Measurements from ENCODE around the gene RCCD1. TPM values are rescaled to one million over a fixed set of nuclear protein-coding genes. Genes with fewer than 3 reads are reported as not detected.

The RCCD1 gene
- polyA plus RNA-seq, 1 donor from 2014 or later, result 4.5 TPM

- no peaks in the 10 kb centered on the region for H3K36me3 ChIP-seq (ENCODE audit: insufficient read depth, low read length)
- no peak overlapping the region for H3K4me3 ChIP-seq (ENCODE audit: low read length)
- no peak overlapping the region for H3K27ac ChIP-seq (ENCODE audit: low read length)
- no peak overlapping the region for H3K4me2 ChIP-seq (ENCODE audit: low read length)
- no peaks in the 10 kb centered on the region for H3K9me2 ChIP-seq (ENCODE audit: insufficient read depth, low read length)
- H3K9me3 ChIP-seq (ENCODE audit: low read length), result no peaks in the 10 kb centered on the region
- H3K27me3 ChIP-seq (ENCODE audit: insufficient read depth, low read depth, low read length), result no peaks in the 10 kb centered on the region
- H4K20me1 ChIP-seq (ENCODE audit: insufficient read depth), result no peaks in the 10 kb centered on the region
- H3F3A ChIP-seq (ENCODE audit: insufficient read depth, low read length, poor library complexity, severe bottlenecking), result no peaks in the 10 kb centered on the region
- H3K9ac ChIP-seq (ENCODE audit: low read length), result no peak overlapping the region
- no peak overlapping the region for H2AFZ ChIP-seq (ENCODE audit: low read depth, low read length)
- no peak for TF ChIP-seq SMC3 (conservative IDR thresholded peaks at IDR 0.05; ENCODE audit: poor library complexity)
- TF ChIP-seq TAF1 (IDR thresholded peaks at IDR 0.05; ENCODE audit: low read depth), result no peak
- TF ChIP-seq RAD21 (conservative IDR thresholded peaks at IDR 0.05), result no peak
- TF ChIP-seq REST (IDR thresholded peaks at IDR 0.05; ENCODE audit: borderline replicate concordance), result no peak
- TF ChIP-seq POLR2AphosphoS5 (IDR thresholded peaks at IDR 0.05), result no peak
- TF ChIP-seq MXI1 (conservative IDR thresholded peaks at IDR 0.05; ENCODE audit: poor library complexity, severe bottlenecking), result no peak
- no peak for TF ChIP-seq CTCF (IDR thresholded peaks at IDR 0.05; ENCODE audit: poor library complexity, severe bottlenecking)
- TF ChIP-seq EP300 (conservative IDR thresholded peaks at IDR 0.05; ENCODE audit: poor library complexity, severe bottlenecking), result no peak
- no peak for TF ChIP-seq EZH2 (IDR thresholded peaks at IDR 0.05; ENCODE audit: borderline replicate concordance, insufficient read depth, low read length, poor library complexity, severe bottlenecking)
- H3K79me2 ChIP-seq (replicated peaks; ENCODE audit: insufficient read depth, low read length), result no peaks in the 10 kb centered on the region
Observed at GRCh38 chr15:90949979-90950675, 4.6 kb upstream of the RCCD1 start.

- no peak overlapping the region for H3K27ac ChIP-seq (ENCODE audit: low read length)
- no peaks in the 10 kb centered on the region for H3K9me2 ChIP-seq (ENCODE audit: insufficient read depth, low read length)
- TF ChIP-seq SMC3 (conservative IDR thresholded peaks at IDR 0.05; ENCODE audit: poor library complexity) (no peak), EZH2 (IDR thresholded peaks at IDR 0.05; ENCODE audit: borderline replicate concordance, insufficient read depth, low read length, poor library complexity, severe bottlenecking) (no peak), RAD21 (conservative IDR thresholded peaks at IDR 0.05) (no peak)
- no peaks in the 10 kb centered on the region for H4K20me1 ChIP-seq (ENCODE audit: insufficient read depth)
- no peak overlapping the region for H2AFZ ChIP-seq (ENCODE audit: low read depth, low read length)
- no peak overlapping the region for H3K4me3 ChIP-seq (ENCODE audit: low read length)
- no peaks in the 10 kb centered on the region for H3K9me3 ChIP-seq (ENCODE audit: low read length)
- no peaks in the 10 kb centered on the region for H3K79me2 ChIP-seq (replicated peaks; ENCODE audit: insufficient read depth, low read length)
- peaks cover 1% of the 10 kb centered on the region for H3K27me3 ChIP-seq (ENCODE audit: insufficient read depth, low read depth, low read length)
- no peak overlapping the region for H3K4me2 ChIP-seq (ENCODE audit: low read length)
- no peaks in the 10 kb centered on the region for H3F3A ChIP-seq (ENCODE audit: insufficient read depth, low read length, poor library complexity, severe bottlenecking)
- no peak overlapping the region for H3K9ac ChIP-seq (ENCODE audit: low read length)
- no peaks in the 10 kb centered on the region for H3K36me3 ChIP-seq (ENCODE audit: insufficient read depth, low read length)
Observed at GRCh38 chr15:90950676-90951075, 4.0 kb upstream of the RCCD1 start.

Measured in neural cell (in vitro differentiated cells).